Esophagus squamous epithelium (tissue), 5 donors: ENCODE results near the gene INIP. TPM values are rescaled to one million over a fixed set of nuclear protein-coding genes. Genes with fewer than 3 reads are reported as not detected.
A peak's percentile ranks its signal among the peaks of the same experiment; 100 is the strongest.

Experiments
- DNase-seq: peaks from one replicate; lab custom pipeline; 2025; lab: John Stamatoyannopoulos, UW
- H3K27ac ChIP-seq, 4 donors: fragments of 200-600 bp; sonication (generic); one replicate each; pipeline ENCODE4 v1.5.1; 2016 to 2019; ENCODE audit warnings: mild to moderate bottlenecking in 1 of 4
- H3K27me3 ChIP-seq, 4 donors: fragments of 200-600 bp; sonication (generic); 1 replicate in 3 of 4; 2 replicates in 1 of 4; pipeline versions ENCODE4 v1.5.1 to v1.6.0; 2017 to 2021; ENCODE audit warnings: antibody characterized with exemption in 1 of 4
- H3K36me3 ChIP-seq, 3 donors: fragments of 200-600 bp; sonication (generic); one replicate each; pipeline ENCODE4 v1.5.1; 2016 to 2019
- H3K4me1 ChIP-seq, 3 donors: fragments of 200-600 bp; sonication (generic); one replicate each; pipeline ENCODE4 v1.5.1; 2017 to 2019
- H3K4me3 ChIP-seq, 4 donors: fragments of 200-600 bp; sonication (generic); 1 replicate in 3 of 4; 2 replicates in 1 of 4; pipeline ENCODE4 v1.5.1; 2016 to 2019; ENCODE audit warnings: mild to moderate bottlenecking in 2 of 4, moderate library complexity in 1 of 4
- H3K9me3 ChIP-seq, 3 donors: fragments of 200-600 bp; sonication (generic); one replicate each; pipeline ENCODE4 v1.5.1; 2016 to 2019
- CTCF ChIP-seq, 6 experiments: fragments of 450-650 bp in 4 of 6; fragments of 200-600 bp in 2 of 6; sonication (generic) in 2 of 6; IDR thresholded peaks; one replicate each; pipeline ENCODE4 v1.5.1; 2016 to 2019; ENCODE audit warnings: antibody characterized with exemption in 6 of 6, mild to moderate bottlenecking in 4 of 6, moderate library complexity in 4 of 6
- POLR2A ChIP-seq, 4 donors: fragments of 450-650 bp; IDR thresholded peaks; one replicate each; pipeline ENCODE4 v1.6.1; 2017; ENCODE audit warnings: antibody characterized with exemption in 4 of 4, mild to moderate bottlenecking in 4 of 4, moderate library complexity in 3 of 4
- WGBS, 2 donors: methylation state at CpG; one replicate each; pipeline ENCODE4 v1.1.5; 2018; 5-methylcytosine and 5-hydroxymethylcytosine counted together
- intact Hi-C: fragments of 100-400 bp; cut with DNase I; formaldehyde crosslinking; loops from one replicate; pipeline ENCODE4 v1.15.0; 2022
- total RNA-seq, 4 donors: library from RNA; depleted of rRNA; stranded (reverse); fragments of >200 nt; gene quantifications; one replicate each; pipeline ENCODE4 v1.1.0, GENCODE V29; 2016
- donor health status: DM: yes; HTN: yes; CAD: no.

INIP gene
- total RNA-seq, 4 donors from 2014 or later: 8.1 to 14.9 (median 12.5) TPM

GRCh38 chr9:112752334-112753125, 34.6 kb upstream of the INIP start:
- H3K4me3 ChIP-seq: peak overlapping the region in 2 of 4 donors; percentile 92 to 97
- no peak overlapping the region for H3K27ac ChIP-seq
- intact Hi-C loops: no loop called here
- no peak for TF ChIP-seq POLR2A (IDR thresholded peaks at IDR 0.05)
- TF ChIP-seq CTCF (IDR thresholded peaks at IDR 0.05): no peak
- no peak for DNase-seq
- H3K27me3 ChIP-seq: no peaks in the 10 kb centered on the region
- H3K4me1 ChIP-seq: peaks cover 29 to 77% (median 47%) of the 10 kb centered on the region in 3 donors
- no peaks in the 10 kb centered on the region for H3K9me3 ChIP-seq
- 76 to 79% methylated on average over 5 to 6 of the region's 6 CpGs for WGBS, 2 donors
- no peaks in the 10 kb centered on the region for H3K36me3 ChIP-seq

GRCh38 chr9:112751056-112751795, 33.3 kb upstream of the INIP start:
- no peak for DNase-seq
- Histone ChIP-seq H3K27me3 (no peaks in the 10 kb centered on the region), H3K36me3 (no peaks in the 10 kb centered on the region), H3K27ac (peak overlapping the region; percentile 80 to 90 (median 87)), H3K9me3 (no peaks in the 10 kb centered on the region), H3K4me1 (peaks cover 29 to 65% (median 47%) of the 10 kb centered on the region in 3 donors), H3K4me3 (peak overlapping the region; percentile 78 to 97 (median 92))
- TF ChIP-seq POLR2A (IDR thresholded peaks at IDR 0.05) (peak in 1 of 4 donors; percentile 25), CTCF (IDR thresholded peaks at IDR 0.05) (no peak)
- WGBS, 2 donors: 0% methylated on average over 7 to 10 of the region's 49 CpGs
- intact Hi-C loops: no loop called here

DNA sequence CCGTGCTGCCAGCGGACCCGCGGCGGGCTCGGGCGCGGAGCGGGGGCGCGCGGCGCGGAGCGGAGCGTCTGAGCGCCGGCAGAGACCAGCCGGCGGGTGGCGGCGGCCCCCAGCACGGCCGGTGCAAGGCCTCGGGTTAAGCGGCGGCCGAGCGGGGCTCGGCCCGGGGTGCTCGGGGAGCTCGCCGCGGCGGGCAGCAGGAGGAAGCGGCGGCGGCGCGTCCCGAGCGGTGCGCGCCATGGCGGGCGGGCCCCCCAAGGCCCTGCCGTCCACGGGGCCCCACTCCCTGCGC, 32.8 kb upstream of the INIP start:
- peaks cover 29 to 60% (median 43%) of the 10 kb centered on the region in 3 donors for H3K4me1 ChIP-seq
- H3K27ac ChIP-seq: peak overlapping the region; percentile 80 to 90 (median 87)
- no peaks in the 10 kb centered on the region for H3K36me3 ChIP-seq
- peak overlapping the region; percentile 78 to 97 (median 92) for H3K4me3 ChIP-seq
- WGBS, 2 donors: no CpG with 5 or more reads among the region's 50 CpGs
- DNase-seq: no peak
- H3K27me3 ChIP-seq: no peaks in the 10 kb centered on the region
- intact Hi-C loops: no loop called here
- no peaks in the 10 kb centered on the region for H3K9me3 ChIP-seq
- TF ChIP-seq CTCF (IDR thresholded peaks at IDR 0.05) (no peak), POLR2A (IDR thresholded peaks at IDR 0.05) (no peak)

DNA sequence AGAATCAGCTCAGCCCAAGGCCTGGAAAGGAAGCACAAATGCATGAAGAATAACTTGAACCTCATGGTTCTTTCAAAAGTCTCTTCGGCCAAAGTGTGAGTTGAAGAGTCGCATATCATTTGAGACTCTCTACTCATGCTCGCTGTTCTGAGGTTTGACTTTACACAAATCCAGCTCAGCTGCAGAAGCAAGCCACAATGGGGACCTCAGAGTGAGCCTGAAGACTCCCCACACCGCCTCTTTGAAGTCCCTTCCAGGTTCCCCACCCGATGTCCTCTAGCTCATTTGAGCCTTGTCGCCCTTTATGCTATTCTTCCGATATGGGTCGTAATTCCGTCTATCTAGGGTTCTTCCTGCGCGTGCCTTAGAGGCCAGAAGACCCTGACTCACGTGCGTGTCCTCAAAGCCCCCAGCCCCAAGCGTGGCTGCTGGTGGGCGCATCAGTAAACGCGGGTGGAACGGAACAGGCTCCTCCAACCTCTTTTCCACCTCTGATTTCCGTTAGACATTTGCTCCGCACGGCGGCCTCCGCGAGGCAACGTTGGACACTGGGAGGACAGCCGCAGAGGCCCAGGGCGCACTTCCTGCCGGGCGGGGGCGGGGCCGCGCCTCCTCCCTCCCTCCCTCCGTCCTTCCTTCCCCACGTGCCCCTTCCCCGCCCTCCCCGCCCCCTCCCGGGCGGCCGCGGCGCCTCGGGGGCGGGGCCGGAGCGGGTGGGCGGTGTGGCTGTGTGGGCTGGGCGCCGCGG, 32.3 kb upstream of the INIP start, which contains the start of gene SNX30:
Gene SNX30 (plus strand): TSS at position 745 of the 748 bp plus-strand sequence. CDS start 242 bp downstream, outside the sequence.
- peak within 1 kb of the TSS; percentile 78 to 97 (median 92) for H3K4me3 ChIP-seq
- WGBS, 2 donors: 19 to 23% methylated on average over 13 to 14 of the region's 49 CpGs
- H3K27ac ChIP-seq: peak within 1 kb of the TSS; percentile 82 to 90 (median 87)
- intact Hi-C loops: no loop called here
- TF ChIP-seq POLR2A (IDR thresholded peaks at IDR 0.05) (peak in 2 of 4 donors; percentile 48 to 76), CTCF (IDR thresholded peaks at IDR 0.05) (no peak)
- peaks cover 24 to 55% (median 37%) of the 10 kb centered on the region in 3 donors for H3K4me1 ChIP-seq
- no peaks in the 10 kb centered on the region for H3K27me3 ChIP-seq
- peak; percentile 47 for DNase-seq
- no peaks in the 10 kb centered on the region for H3K36me3 ChIP-seq
- no peaks in the 10 kb centered on the region for H3K9me3 ChIP-seq
